PC-3 (cell line): ENCODE data around the gene GSTP1. TPM values are rescaled to one million over a fixed set of nuclear protein-coding genes. Genes with fewer than 3 reads are reported as not detected.

Experiments
- ATAC-seq: fragments of 200-7000 bp; cut with Tn5 transposase; 2 replicates; pipeline ENCODE4 v1.9.1; 2020; ENCODE audit warnings: mild to moderate bottlenecking, moderate library complexity
- BruUV-seq: library from RNA; stranded (reverse); fragments of 400-500 nt; replicated peaks from 2 replicates; lab custom pipeline; 2021; lab: Mats Ljungman, UMichigan
- CTCF ChIA-PET: fragments of 300-600 bp; sonication (Branson Sonifier 250); formaldehyde crosslinking; loops from one replicate; lab custom pipeline; 2022; ENCODE audit warnings: antibody characterized with exemption; lab: Charles Lee
- POLR2A ChIA-PET: fragments of 300-600 bp; sonication (Branson Sonifier 250); formaldehyde crosslinking; loops from one replicate; lab custom pipeline; 2022; ENCODE audit warnings: antibody characterized with exemption; ENCODE audit not compliant: unreplicated experiment; lab: Charles Lee
- DNase-seq: peaks from one replicate; pipeline ENCODE4 v3.0.0-alpha.2; 2015
- H2AFZ ChIP-seq: fragments of 300-600 bp; sonication (generic); 2 replicates; pipeline ENCODE4 v1.6.0; 2016; ENCODE audit warnings: antibody characterized with exemption, low read length
- H3F3A ChIP-seq: fragments of 300-600 bp; sonication (generic); one replicate; pipeline ENCODE4 v1.6.0; 2017; ENCODE audit warnings: antibody characterized with exemption, low read length, control low read depth, mild to moderate bottlenecking; ENCODE audit not compliant: unreplicated experiment
- H3K27ac ChIP-seq: fragments of 300-600 bp; sonication (generic); 2 replicates; pipeline ENCODE4 v1.5.1; 2016; ENCODE audit warnings: mild to moderate bottlenecking, low read length
- H3K27me3 ChIP-seq: fragments of 300-600 bp; sonication (generic); 2 replicates; pipeline ENCODE4 v1.6.1; 2016; ENCODE audit warnings: low read length, mixed read lengths
- H3K36me3 ChIP-seq: fragments of 300-600 bp; sonication (generic); 2 replicates; pipeline ENCODE4 v1.6.1; 2016; ENCODE audit warnings: low read depth, mixed run types, low read length, mixed read lengths
- H3K4me1 ChIP-seq: fragments of 300-600 bp; sonication (generic); 2 replicates; pipeline ENCODE4 v1.5.1; 2016; ENCODE audit warnings: low read length; ENCODE audit not compliant: insufficient read depth
- H3K4me2 ChIP-seq: fragments of 300-600 bp; sonication (generic); 2 replicates; pipeline ENCODE4 v1.6.0; 2016; ENCODE audit warnings: low read length
- H3K4me3 ChIP-seq: fragments of 300-600 bp; sonication (generic); 2 replicates; pipeline ENCODE4 v1.5.1; 2016; ENCODE audit warnings: mild to moderate bottlenecking, low read length, mixed read lengths
- H3K79me2 ChIP-seq: fragments of 300-600 bp; sonication (generic); 2 replicates; pipeline ENCODE4 v1.6.1; 2017; ENCODE audit warnings: low read length, mixed read lengths
- H3K9ac ChIP-seq: fragments of 300-600 bp; sonication (generic); 2 replicates; pipeline ENCODE4 v1.6.0; 2016; ENCODE audit warnings: mild to moderate bottlenecking, low read length
- H3K9me2 ChIP-seq: fragments of 300-600 bp; sonication (generic); replicated peaks from 2 replicates; pipeline ENCODE4 v1.6.1; 2016; ENCODE audit warnings: mixed run types, low read length, mixed read lengths
- H3K9me3 ChIP-seq: fragments of 300-600 bp; sonication (generic); 2 replicates; pipeline ENCODE4 v1.6.1; 2016; ENCODE audit warnings: low read length, mixed read lengths
- H4K20me1 ChIP-seq: fragments of 300-600 bp; sonication (generic); 2 replicates; pipeline ENCODE4 v1.6.1; 2016; ENCODE audit warnings: low read length, mixed read lengths
- CTCF ChIP-seq: fragments of 300-600 bp; sonication (generic); conservative IDR thresholded peaks from 2 replicates; pipeline ENCODE4 v1.5.1; 2017; ENCODE audit warnings: antibody characterized with exemption, low read depth, mild to moderate bottlenecking, low read length
- EZH2 ChIP-seq: fragments of 300-600 bp; sonication (generic); IDR thresholded peaks from one replicate; pipeline ENCODE4 v1.6.1; 2017; ENCODE audit warnings: antibody characterized with exemption, mild to moderate bottlenecking, low read length; ENCODE audit not compliant: unreplicated experiment
- EZH2phosphoT487 ChIP-seq: fragments of 300-600 bp; sonication (generic); IDR thresholded peaks from 2 replicates; pipeline ENCODE4 v1.6.1; 2018; ENCODE audit warnings: mild to moderate bottlenecking, antibody characterized with exemption, low read length, borderline replicate concordance
- intact Hi-C: fragments of 100-400 bp; cut with micrococcal nuclease; formaldehyde crosslinking; loops from 2 replicates; pipeline ENCODE4 v1.9.0; 2023
- total RNA-seq: library from RNA; depleted of rRNA; stranded (reverse); fragments of >200 nt; gene quantifications from 2 replicates; pipeline ENCODE4 v1.2.3, GENCODE V29; 2014

Gene GSTP1
- total RNA-seq, 1 experiment from 2014 or later = 1,154 TPM

DNA sequence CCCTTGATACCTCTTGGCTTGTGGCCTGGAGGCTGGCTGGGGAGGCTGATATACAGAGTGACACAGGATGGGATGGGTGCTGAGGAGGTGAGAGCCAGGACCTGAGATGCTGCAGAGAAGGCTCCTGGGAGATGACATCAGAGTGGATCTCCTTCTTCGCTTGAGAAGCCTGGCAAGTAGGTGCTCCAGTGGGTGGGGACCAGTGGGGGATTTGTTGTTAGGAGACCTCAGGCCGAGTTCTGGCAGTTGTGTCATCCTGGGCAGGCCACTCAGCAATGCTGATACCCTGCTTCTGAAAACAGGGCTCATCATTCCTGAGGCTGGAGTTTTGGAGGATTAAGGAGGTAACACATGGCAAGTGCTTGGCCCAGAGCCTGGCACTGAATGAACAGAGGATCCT lies 21.2 kb downstream of the GSTP1 start:
- DNase-seq = no peak
- Histone ChIP-seq H3K27me3 (no peaks in the 10 kb centered on the region), H3K4me1 (peaks cover 16% of the 10 kb centered on the region; the same call in 1 of the 2 replicates), H3K79me2 (peaks cover 23% of the 10 kb centered on the region), H3K9ac (no peak overlapping the region), H3K4me2 (no peak overlapping the region), H2AFZ (no peak overlapping the region), H3F3A (no peaks in the 10 kb centered on the region), H3K36me3 (peaks cover 14% of the 10 kb centered on the region), H3K4me3 (no peak overlapping the region), H3K27ac (no peak overlapping the region), H4K20me1 (no peaks in the 10 kb centered on the region), H3K9me2 (no peaks in the 10 kb centered on the region), H3K9me3 (no peaks in the 10 kb centered on the region)
- CTCF ChIA-PET = no interaction called here
- no TSS peak for BruUV-seq
- TF ChIP-seq EZH2phosphoT487 = no peak
- no peak for TF ChIP-seq EZH2
- TF ChIP-seq CTCF = no peak
- intact Hi-C loops = no loop called here
- no peak for ATAC-seq
- POLR2A ChIA-PET = no interaction called here

DNA sequence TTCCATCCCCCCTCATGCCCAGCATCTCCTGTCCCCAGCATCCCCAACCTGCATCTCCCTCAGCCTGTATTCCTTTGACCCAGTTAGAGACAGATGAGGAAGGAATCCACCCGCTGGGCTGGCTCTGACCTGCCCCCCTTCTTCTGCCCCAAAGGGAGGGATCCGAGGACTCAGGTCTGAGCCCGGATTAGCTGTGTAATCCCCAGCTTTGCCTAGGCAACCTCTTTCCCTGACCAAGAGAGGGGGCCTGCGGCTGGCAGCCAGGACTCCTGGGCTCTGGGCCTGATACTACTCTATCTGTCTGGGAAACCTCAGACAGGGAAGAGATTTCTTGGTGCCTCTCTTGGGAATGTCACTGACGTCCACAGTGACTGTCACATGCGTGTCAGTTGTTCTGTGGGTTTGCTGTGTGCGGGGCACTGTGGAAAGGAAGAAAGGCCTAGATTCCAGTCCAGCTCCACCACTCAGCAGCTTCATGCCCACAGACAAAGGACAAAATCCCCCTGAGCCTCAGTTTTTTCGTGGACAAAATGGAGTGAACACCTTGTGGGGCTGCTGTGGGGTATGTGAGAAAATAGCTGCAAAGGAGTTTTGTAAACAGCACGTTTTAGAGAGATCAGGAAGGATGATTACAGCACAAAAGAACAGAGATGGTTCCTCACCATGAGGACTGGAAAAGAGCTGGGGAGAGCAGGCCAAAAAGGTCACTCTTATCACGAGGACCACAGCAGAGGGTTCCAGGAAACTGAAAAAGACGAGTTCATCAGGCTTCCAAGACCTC lies 21.8 kb downstream of the GSTP1 start:
- DNase-seq (no peak), ATAC-seq (no peak)
- peaks cover 18% of the 10 kb centered on the region for H3K36me3 ChIP-seq
- peaks cover 16% of the 10 kb centered on the region; the same call in 1 of the 2 replicates for H3K4me1 ChIP-seq
- no TSS peak for BruUV-seq
- no peak overlapping the region for H3K27ac ChIP-seq
- H4K20me1 ChIP-seq = no peaks in the 10 kb centered on the region
- H3F3A ChIP-seq = no peaks in the 10 kb centered on the region
- 0 out of 2 replicates have a peak overlapping the region, but pooled peaks have one; percentile 92 for H3K4me3 ChIP-seq
- H3K9me3 ChIP-seq = no peaks in the 10 kb centered on the region
- TF ChIP-seq EZH2phosphoT487 = no peak
- no peak for TF ChIP-seq EZH2
- TF ChIP-seq CTCF = no peak
- CTCF ChIA-PET = no interaction called here
- H2AFZ ChIP-seq = peak overlapping the region; percentile 95; the same call in 1 of the 2 replicates
- H3K9me2 ChIP-seq = no peaks in the 10 kb centered on the region
- intact Hi-C loops = loop anchor here (1.0 kb wide), 2 partner anchors 33 to 97 kb away; partner anchors contain the start of gene CDK2AP2
- no peaks in the 10 kb centered on the region for H3K27me3 ChIP-seq
- H3K9ac ChIP-seq = no peak overlapping the region
- POLR2A ChIA-PET = no interaction called here
- H3K4me2 ChIP-seq = peak overlapping the region; percentile 97
- peaks cover 23% of the 10 kb centered on the region for H3K79me2 ChIP-seq

DNA sequence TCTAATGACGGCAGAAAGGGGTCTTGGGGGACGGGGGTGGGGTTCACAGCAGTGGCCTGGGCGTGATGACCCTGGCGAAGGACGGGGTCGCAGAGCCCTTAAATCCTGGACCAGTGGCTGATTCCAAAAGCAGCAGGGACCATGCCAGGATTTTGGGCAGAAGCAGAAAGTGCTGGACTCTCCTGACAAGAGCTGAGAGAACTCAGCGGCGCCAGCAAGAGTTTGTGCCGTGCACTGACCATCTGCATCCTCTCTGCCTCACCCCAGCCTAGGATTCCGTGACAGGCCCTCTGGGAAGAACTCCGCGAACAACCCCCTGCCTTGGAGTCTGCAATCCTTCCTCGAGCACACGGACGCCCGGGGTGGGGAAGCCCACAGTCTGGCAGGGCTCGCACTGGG lies 22.5 kb downstream of the GSTP1 start:
- Histone ChIP-seq H2AFZ (peak overlapping the region; percentile 95), H3K9ac (peak overlapping the region; percentile 23; the same call in 1 of the 2 replicates), H3K4me1 (peaks cover 16% of the 10 kb centered on the region; the same call in 1 of the 2 replicates), H3K27ac (no peak overlapping the region), H3K27me3 (no peaks in the 10 kb centered on the region), H3K9me2 (no peaks in the 10 kb centered on the region), H3K4me2 (peak overlapping the region; percentile 97), H4K20me1 (no peaks in the 10 kb centered on the region), H3K36me3 (peaks cover 24% of the 10 kb centered on the region), H3K4me3 (peak overlapping the region; percentile 92), H3F3A (no peaks in the 10 kb centered on the region), H3K79me2 (peaks cover 23% of the 10 kb centered on the region), H3K9me3 (no peaks in the 10 kb centered on the region)
- ATAC-seq (no peak), DNase-seq (no peak)
- CTCF ChIA-PET = no interaction called here
- intact Hi-C loops = loop anchor here (1.0 kb wide), 2 partner anchors 34 to 98 kb away; partner anchors contain the start of gene CDK2AP2
- TF ChIP-seq EZH2 (no peak), EZH2phosphoT487 (no peak), CTCF (no peak)
- TSS peak; percentile 69 for BruUV-seq
- POLR2A ChIA-PET = no interaction called here
